GM18868 (cell line): ENCODE results near the gene ASCL2.
"Not testable (repeated sequence)": the region's sequence is repeated elsewhere in the genome, so short reads cannot be mapped to it uniquely, and the experiment has no call there.

Experiments used
- ATAC-seq: cut with Tn5 transposase; IDR thresholded peaks from one replicate; pipeline ENCODE4 v1.9.1; 2021; ENCODE audit warnings: mild to moderate bottlenecking, moderate library complexity; ENCODE audit not compliant: unreplicated experiment

ASCL2 gene

GRCh38 chr11:2298795-2299761 is 28.7 kb upstream of the ASCL2 start:
- ATAC-seq: no peak

DNA sequence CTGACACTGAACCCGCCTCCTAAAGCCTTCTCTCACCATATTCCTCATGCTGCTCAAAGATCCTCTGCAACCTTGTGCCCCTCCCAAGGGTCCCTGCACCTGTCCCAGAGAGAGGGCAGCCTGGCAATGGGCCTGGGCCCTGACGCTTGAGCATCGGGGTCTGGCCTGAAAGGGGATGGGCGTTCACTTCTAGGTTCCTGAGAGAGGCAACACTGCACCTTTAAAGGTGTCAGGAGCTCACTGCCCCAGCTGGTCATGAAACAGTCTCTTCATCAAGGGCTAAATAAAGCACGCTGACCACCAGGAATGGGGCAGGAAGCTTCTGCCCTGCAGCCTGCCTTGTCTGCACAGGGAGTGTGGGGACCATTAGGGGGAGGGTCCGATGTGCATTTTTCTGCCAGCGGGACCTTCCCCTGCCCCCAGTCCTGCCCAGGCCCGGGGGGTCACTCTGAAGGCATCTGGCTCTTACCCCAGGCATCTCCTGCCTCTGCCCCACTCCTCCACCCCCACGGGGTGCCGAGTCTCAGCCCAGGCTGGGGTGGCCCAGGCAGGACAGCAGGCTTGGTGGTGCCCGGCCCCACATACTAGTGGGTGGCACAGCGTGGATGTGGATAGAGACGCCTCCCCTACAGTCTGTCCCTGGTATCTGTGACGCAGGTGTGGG is 27.9 kb upstream of the ASCL2 start:
- ATAC-seq: no peak

DNA sequence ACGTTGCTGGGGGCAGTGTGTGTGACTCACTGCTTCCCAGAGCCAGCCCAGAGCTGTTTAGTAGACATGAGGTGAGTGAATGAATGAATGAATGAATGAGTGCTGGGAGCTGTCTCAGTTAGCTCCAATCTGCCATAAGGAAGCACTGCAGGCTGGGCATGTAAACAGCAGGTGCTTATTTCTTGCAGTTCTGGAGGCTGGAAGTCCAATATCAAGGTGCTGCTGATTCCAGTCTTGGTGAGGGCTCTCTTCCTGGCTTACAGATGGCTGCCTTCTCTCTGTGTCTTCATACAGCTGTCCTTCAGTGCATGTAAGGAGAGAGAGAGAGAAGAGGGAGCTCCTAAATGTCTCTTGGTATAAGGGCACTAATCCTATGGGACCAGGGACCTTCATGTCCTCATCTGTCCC is 27.2 kb upstream of the ASCL2 start:
- no peak for ATAC-seq

- no peak for ATAC-seq
These were observed 26.7 kb upstream of the ASCL2 start for GRCh38 chr11:2296913-2297622.

- no peak for ATAC-seq
These were observed 25.9 kb upstream of the ASCL2 start for GRCh38 chr11:2295971-2296912.

- no peak for ATAC-seq
These were observed 24.5 kb upstream of the ASCL2 start for GRCh38 chr11:2294926-2295290.

DNA sequence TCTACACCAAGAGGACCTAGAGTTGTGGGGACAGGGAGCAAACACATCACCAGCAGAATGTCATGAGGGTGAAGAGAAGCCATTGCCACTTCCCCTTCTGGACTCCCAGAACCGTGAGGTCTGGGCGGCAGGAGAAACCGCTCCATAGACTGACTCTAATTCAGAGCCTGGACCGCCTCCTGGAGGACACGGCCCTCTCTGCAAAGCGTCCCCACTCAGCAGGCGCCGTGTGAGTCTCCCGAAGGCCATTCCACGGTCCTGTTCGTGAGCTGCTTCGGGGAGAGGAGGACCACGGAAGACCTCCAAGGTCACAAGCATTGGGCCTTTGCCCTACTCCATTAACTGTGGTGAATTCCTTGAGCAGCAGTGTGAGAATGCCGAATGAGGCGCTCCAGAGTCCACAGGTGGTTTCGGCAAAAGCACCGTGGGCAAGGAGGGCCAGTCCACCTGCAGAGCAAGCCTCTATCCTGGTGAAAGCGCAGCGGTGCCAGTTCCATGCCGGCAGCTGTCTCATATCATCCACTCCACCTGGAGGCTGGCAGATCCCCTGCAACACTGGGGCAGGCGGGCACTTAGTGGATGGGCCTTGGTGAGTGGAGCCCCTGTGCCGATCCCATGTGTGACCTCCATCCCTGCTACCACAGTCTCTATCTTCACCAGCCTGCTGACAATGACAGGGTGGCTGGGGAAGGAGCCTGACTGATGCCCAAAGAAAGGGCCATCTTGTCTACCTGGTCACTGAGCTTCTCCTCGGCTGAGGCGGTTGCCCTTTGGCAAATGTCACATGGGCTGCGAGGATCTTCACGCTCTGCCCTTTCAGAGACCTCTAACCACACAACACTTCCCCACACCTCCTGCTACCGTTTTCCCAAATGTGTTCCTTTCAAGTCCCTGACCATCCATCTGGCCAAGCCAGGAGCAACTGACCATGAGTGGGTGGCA is 23.9 kb upstream of the ASCL2 start:
- ATAC-seq: no peak

DNA sequence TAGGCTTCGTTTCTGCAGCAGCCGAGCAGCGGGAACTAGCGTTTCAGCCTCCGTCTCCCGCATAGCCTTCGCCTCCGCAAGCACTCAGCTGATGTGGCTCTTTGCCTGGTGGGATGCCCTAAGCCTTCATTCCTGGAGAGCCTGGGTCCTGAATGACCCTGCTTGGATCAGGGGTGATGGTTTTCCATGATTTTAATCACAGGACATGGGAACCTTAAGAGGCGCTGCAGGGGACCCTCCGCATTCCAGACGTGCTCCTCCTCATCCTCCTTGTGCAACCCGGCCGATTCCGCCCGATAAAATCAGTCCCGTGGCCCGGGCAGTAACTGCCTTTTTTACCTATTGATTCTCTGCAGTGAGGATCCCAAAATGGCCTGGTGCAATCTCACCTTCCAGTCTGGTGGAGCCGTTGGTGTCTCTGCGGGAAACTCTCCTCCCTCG is 23.2 kb upstream of the ASCL2 start:
- no peak for ATAC-seq

- no peak for ATAC-seq
These were observed 20.0 kb upstream of the ASCL2 start for GRCh38 chr11:2290351-2290841.

- no peak for ATAC-seq
These were observed 19.5 kb upstream of the ASCL2 start for GRCh38 chr11:2289859-2290258.

GRCh38 chr11:2289350-2289749 is 19.0 kb upstream of the ASCL2 start:
- no peak for ATAC-seq

GRCh38 chr11:2287091-2287490 is 16.7 kb upstream of the ASCL2 start:
- ATAC-seq: no peak

- ATAC-seq: not testable (repeated sequence)
These were observed 16.0 kb upstream of the ASCL2 start for GRCh38 chr11:2286350-2286749.

DNA sequence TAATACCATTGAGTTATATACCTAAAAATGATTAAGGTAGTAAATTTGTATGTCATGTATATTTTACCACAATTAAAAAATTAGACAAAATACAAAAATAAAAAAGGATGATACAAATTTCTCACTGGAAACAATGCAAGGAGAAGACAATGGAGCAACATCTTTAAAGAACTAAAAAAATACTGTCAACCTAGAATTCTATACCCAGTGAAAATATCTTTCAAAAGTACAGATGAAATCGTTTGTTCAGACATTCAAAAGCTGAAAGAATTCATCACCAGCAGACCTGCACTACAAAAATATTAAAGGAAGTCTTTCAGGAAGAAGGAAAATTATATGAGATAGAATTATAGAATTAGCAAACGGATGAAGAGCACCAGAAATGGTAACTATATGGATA is 9.8 kb upstream of the ASCL2 start:
- no peak for ATAC-seq

DNA sequence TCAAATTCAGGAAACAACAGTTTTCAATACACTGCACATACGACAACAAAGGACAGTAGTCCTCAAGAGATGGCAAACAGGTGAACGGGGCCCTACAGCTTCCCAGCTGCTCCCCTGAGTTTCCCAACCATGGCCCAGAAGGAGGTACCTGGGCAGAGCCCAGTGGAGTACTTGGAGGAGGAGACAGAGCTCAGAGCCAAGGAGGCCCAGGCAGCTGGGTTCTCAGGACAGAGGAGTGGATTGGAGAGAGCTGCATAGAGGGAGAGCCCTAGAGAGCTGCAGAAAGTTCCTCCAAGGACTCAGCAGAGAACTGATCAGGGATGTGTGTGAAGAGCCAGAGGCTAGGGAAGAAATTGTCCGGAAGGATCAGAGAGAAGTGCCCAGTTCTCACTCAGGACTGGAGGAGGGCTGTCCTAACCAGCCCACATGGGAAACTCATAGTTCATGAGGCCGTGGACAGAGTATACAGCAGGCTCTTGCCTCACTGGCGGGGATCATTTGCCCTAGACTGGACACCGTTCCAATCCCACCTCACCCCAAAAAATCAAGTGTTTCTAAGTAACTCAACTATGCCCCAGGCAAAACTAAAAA is 7.6 kb upstream of the ASCL2 start:
- no peak for ATAC-seq

GRCh38 chr11:2277008-2277346 is 6.6 kb upstream of the ASCL2 start:
- no peak for ATAC-seq

DNA sequence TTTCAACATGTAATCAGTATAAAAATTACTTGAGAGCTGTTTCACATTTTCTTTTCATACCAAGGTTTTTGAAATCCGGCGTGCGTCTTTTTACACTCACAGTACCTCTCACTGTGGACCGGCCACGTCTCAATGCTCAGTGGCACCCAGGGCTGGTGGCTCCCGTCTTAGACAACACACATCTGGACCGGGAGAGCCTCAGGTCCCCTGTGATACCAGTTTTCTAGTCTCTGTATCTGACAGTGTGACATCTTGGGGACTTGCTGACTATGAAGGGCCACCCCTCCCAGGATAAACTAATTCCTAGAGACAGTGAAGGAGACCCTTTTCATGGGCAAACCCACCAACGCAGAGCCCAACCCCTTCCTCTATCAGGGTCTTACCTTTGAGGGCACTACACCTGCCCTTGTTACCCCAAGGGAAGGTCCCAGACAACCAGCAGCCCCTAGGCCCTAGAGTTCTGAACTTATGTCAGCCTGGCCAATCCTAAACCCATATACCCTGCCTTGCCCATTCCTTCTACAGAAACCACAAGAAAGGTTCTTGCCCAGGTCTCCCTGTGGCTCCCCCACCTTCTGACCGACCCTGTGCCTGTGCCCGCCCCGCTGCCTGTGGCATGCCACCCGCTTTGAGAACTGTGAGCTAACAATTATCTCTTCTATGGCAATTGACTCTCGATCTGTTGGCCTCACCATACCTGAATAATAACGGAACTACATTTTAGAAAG is 6.1 kb upstream of the ASCL2 start:
- ATAC-seq: no peak
